Gastroesophageal sphincter (tissue), 4 donors: ENCODE data around the gene GRIA3. TPM values are rescaled to one million over a fixed set of nuclear protein-coding genes. Genes with fewer than 3 reads are reported as not detected.

Experiments used
- ATAC-seq: fragments of 150-250 bp; one replicate; pipeline ENCODE4 v1.9.1; 2016; ENCODE audit warnings: mild to moderate bottlenecking, moderate library complexity
- H3K27ac ChIP-seq, 4 donors: fragments of 200-600 bp; sonication (generic) in 3 of 4; 1 replicate in 3 of 4; 2 replicates in 1 of 4; pipeline ENCODE4 v1.5.1; 2016 to 2019
- H3K27me3 ChIP-seq: fragments of 200-600 bp; sonication (generic); one replicate; pipeline ENCODE4 v1.5.1; 2019
- H3K36me3 ChIP-seq, 2 donors: fragments of 200-600 bp; sonication (generic); one replicate each; pipeline ENCODE4 v1.5.1; 2019; ENCODE audit warnings: control low read depth in 1 of 2
- H3K4me1 ChIP-seq, 3 donors: fragments of 200-600 bp; sonication (generic); 1 replicate in 2 of 3; 2 replicates in 1 of 3; pipeline ENCODE4 v1.5.1; 2016 to 2019; ENCODE audit warnings: control low read depth in 2 of 3
- H3K4me3 ChIP-seq, 2 donors: fragments of 200-600 bp; sonication (generic); one replicate each; pipeline ENCODE4 v1.5.1; 2019; ENCODE audit warnings: mild to moderate bottlenecking in 1 of 2, moderate library complexity in 1 of 2
- H3K9me3 ChIP-seq, 3 donors: fragments of 200-600 bp; sonication (generic); one replicate each; pipeline ENCODE4 v1.5.1; 2017 to 2019; ENCODE audit warnings: control low read depth in 2 of 3
- CTCF ChIP-seq, 4 experiments: fragments of 200-600 bp in 2 of 4; fragments of 450-650 bp in 2 of 4; sonication (generic) in 1 of 4; IDR thresholded peaks; one replicate each; pipeline ENCODE4 v1.5.1; 2017 to 2019; ENCODE audit warnings: antibody characterized with exemption in 4 of 4, mild to moderate bottlenecking in 2 of 4, moderate library complexity in 2 of 4
- EP300 ChIP-seq: sonication (generic); formaldehyde crosslinking; IDR thresholded peaks from one replicate; pipeline ENCODE4 v1.6.1; 2017; ENCODE audit warnings: antibody characterized with exemption, mild to moderate bottlenecking
- POLR2A ChIP-seq, 2 donors: fragments of 450-650 bp; IDR thresholded peaks; one replicate each; pipeline ENCODE4 v1.6.1; 2017; ENCODE audit warnings: antibody characterized with exemption in 2 of 2, mild to moderate bottlenecking in 2 of 2, moderate library complexity in 1 of 2
- POLR2AphosphoS5 ChIP-seq: sonication (generic); formaldehyde crosslinking; IDR thresholded peaks from one replicate; pipeline ENCODE4 v1.6.1; 2017; ENCODE audit warnings: antibody characterized with exemption
- WGBS, 2 donors: methylation state at CpG; one replicate each; pipeline ENCODE4 v1.1.5; 2018; ENCODE audit warnings: low coverage in 1 of 2; 5-methylcytosine and 5-hydroxymethylcytosine counted together
- total RNA-seq, 4 donors: library from RNA; depleted of rRNA; stranded (reverse); fragments of >200 nt; gene quantifications; one replicate each; pipeline ENCODE4 v1.1.0, GENCODE V29; 2016

The GRIA3 gene
- total RNA-seq, 4 donors from 2014 or later = 0.07 to 2.5 (median 1.1) TPM

- no peak overlapping the region for H3K27ac ChIP-seq
- H3K4me3 ChIP-seq = no peak overlapping the region
- TF ChIP-seq POLR2A (IDR thresholded peaks at IDR 0.05) (no peak), CTCF (IDR thresholded peaks at IDR 0.05) (no peak), POLR2AphosphoS5 (no peak), EP300 (no peak)
- WGBS, 2 donors = 58 to 100% methylated on average over 1 of the region's 1 CpG
- H3K9me3 ChIP-seq = no peaks in the 10 kb centered on the region
- no peaks in the 10 kb centered on the region for H3K36me3 ChIP-seq
- H3K27me3 ChIP-seq = no peaks in the 10 kb centered on the region
- no peaks in the 10 kb centered on the region for H3K4me1 ChIP-seq
- no peak for ATAC-seq
Measured at GRCh38 chrX:123155327-123155726, 28.8 kb upstream of the GRIA3 start.

GRCh38 chrX:123157586-123157985 lies 26.5 kb upstream of the GRIA3 start:
- ATAC-seq = no peak
- no peaks in the 10 kb centered on the region for H3K4me1 ChIP-seq

GRCh38 chrX:123159403-123159802 lies 24.7 kb upstream of the GRIA3 start:
- ATAC-seq = no peak
- Histone ChIP-seq H3K36me3 (no peaks in the 10 kb centered on the region), H3K27me3 (no peaks in the 10 kb centered on the region), H3K4me1 (no peaks in the 10 kb centered on the region), H3K9me3 (no peaks in the 10 kb centered on the region), H3K4me3 (no peak overlapping the region), H3K27ac (no peak overlapping the region)
- 79 to 88% methylated on average over 2 to 3 of the region's 4 CpGs for WGBS, 2 donors
- TF ChIP-seq EP300 (no peak), POLR2AphosphoS5 (no peak)

More at GRCh38 chrX:123157586-123157985, 26.5 kb upstream of the GRIA3 start:
- 74% methylated on average over 3 of the region's 3 CpGs; no CpG with 5 or more reads in 1 of the 2 donors for WGBS, 2 donors
- H3K4me3 ChIP-seq = no peak overlapping the region
- no peak for TF ChIP-seq POLR2A (IDR thresholded peaks at IDR 0.05)
- TF ChIP-seq EP300 = no peak
- TF ChIP-seq CTCF (IDR thresholded peaks at IDR 0.05) = no peak
- no peak for TF ChIP-seq POLR2AphosphoS5
- H3K27ac ChIP-seq = no peak overlapping the region
- no peaks in the 10 kb centered on the region for H3K36me3 ChIP-seq
- H3K27me3 ChIP-seq = no peaks in the 10 kb centered on the region
- no peaks in the 10 kb centered on the region for H3K9me3 ChIP-seq

- no peak for ATAC-seq
Measured at GRCh38 chrX:123167621-123168020, 16.5 kb upstream of the GRIA3 start.

GRCh38 chrX:123169247-123169901 lies 14.7 kb upstream of the GRIA3 start:
- no peak for ATAC-seq
- TF ChIP-seq EP300 (no peak), CTCF (IDR thresholded peaks at IDR 0.05) (no peak), POLR2AphosphoS5 (no peak), POLR2A (IDR thresholded peaks at IDR 0.05) (no peak)
- no peaks in the 10 kb centered on the region for H3K27me3 ChIP-seq

More at GRCh38 chrX:123167621-123168020, 16.5 kb upstream of the GRIA3 start:
- H3K9me3 ChIP-seq = no peaks in the 10 kb centered on the region
- H3K27me3 ChIP-seq = no peaks in the 10 kb centered on the region
- H3K27ac ChIP-seq = no peak overlapping the region
- no peak overlapping the region for H3K4me3 ChIP-seq
- no peaks in the 10 kb centered on the region for H3K4me1 ChIP-seq
- TF ChIP-seq CTCF (IDR thresholded peaks at IDR 0.05) (no peak), POLR2A (IDR thresholded peaks at IDR 0.05) (no peak), EP300 (no peak), POLR2AphosphoS5 (no peak)
- no peaks in the 10 kb centered on the region for H3K36me3 ChIP-seq

More at GRCh38 chrX:123169247-123169901, 14.7 kb upstream of the GRIA3 start:
- WGBS, 2 donors = 25 to 29% methylated on average over 2 of the region's 2 CpGs
- no peak overlapping the region for H3K4me3 ChIP-seq
- no peak overlapping the region for H3K27ac ChIP-seq
- H3K36me3 ChIP-seq = no peaks in the 10 kb centered on the region
- no peaks in the 10 kb centered on the region for H3K9me3 ChIP-seq
- H3K4me1 ChIP-seq = no peaks in the 10 kb centered on the region
